ENCODE data around the gene TBL1XR1.

DNA sequence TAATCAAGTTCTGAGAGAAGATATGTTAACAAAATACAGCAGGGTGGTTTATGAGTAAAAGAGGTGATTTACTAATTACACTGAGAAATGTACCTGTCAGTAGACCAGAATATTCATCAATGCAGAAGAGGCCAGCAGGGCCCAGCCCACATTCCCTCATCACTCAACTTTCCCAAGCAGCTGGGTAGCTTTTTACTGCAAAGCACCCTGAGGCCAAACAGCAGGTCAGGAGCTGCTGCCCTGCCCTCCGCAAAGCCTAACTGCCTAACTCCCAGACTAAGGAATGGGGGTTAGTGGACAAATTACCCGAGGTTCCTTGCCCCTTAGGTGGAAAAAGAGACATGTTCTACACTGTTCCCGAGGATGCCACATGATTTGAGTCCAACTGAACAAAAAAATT, 108.2 kb downstream of the TBL1XR1 start:
- no peak for TF ChIP-seq GATA2 (IDR thresholded peaks at IDR 0.05; ENCODE audit: low read depth, low read length)
- TF ChIP-seq GATA3 (IDR thresholded peaks at IDR 0.05; ENCODE audit: low read depth, low read length): no peak

Data from SH-SY5Y (cell line).